Measurements from ENCODE around the gene MINDY4.

DNA sequence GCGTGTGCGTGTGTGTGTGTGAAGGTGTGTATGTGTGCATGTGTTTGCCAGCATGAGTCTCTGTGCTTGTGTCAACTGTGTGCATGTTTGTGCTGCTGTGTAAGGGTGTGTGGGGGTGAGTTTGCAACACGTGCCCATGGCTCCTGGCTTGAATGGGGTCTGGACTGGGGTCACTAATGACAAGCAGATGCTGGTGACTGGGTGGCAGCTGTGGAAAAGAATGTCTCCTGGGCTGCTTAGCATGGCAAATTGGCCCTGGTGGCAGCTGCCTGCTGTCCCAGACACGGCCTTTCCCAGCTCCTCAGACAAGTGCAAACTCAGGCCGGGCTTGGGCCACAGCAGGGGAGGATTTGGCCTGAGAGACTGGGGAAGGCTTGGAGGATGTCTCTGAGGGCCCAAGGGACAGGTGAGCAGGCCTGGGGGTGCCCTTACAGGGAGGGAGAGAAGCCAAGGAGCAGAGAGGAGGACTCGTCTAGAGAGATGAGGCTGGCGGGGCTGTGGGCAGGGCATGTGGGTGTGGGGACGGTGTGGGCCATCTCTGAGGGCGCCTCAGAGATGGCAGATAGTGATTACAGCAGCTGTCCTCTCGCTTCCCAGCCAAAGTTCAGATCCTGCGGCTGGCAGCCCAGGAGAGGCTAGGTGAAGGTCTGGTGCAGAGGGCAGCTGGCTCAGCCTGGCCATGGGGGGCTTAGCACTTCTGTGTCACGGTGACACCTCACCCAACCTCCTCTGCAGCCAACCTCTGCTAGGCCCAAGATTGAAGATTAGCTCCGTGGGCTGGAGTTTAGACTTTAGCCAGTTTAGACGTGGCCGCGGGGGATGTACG is 142.0 kb downstream of the MINDY4 start:
- TF ChIP-seq CTCF (IDR thresholded peaks at IDR 0.05; ENCODE audit: low read depth, low read length, poor library complexity, severe bottlenecking) (no peak), EZH2phosphoT487 (IDR thresholded peaks at IDR 0.05; ENCODE audit: borderline replicate concordance, low read length) (no peak)
